SU-DHL-6 (cell line): ENCODE data around the gene FBLN5.

ENCODE experiments used
- H2AFZ ChIP-seq: fragments of 200-600 bp; sonication (generic); 2 replicates; pipeline ENCODE4 v1.6.1; 2014; ENCODE audit warnings: low read depth, mild to moderate bottlenecking, moderate library complexity, mixed read lengths, antibody characterized with exemption, low read length; ENCODE audit not compliant: severe bottlenecking
- H3F3A ChIP-seq: fragments of 200-600 bp; shearing (Covaris generic); 2 replicates; pipeline ENCODE4 v1.6.0; 2016; ENCODE audit warnings: antibody characterized with exemption, mild to moderate bottlenecking; ENCODE audit not compliant: insufficient read depth
- H3K27ac ChIP-seq: fragments of 200-600 bp; sonication (generic); 2 replicates; pipeline ENCODE4 v1.5.1; 2016; ENCODE audit warnings: low read depth, mild to moderate bottlenecking, low read length, moderate library complexity, mixed read lengths
- H3K27me3 ChIP-seq: fragments of 200-600 bp; sonication (generic), shearing (Covaris generic); 2 replicates; pipeline ENCODE4 v1.6.0; 2014; ENCODE audit warnings: mild to moderate bottlenecking, low read length
- H3K36me3 ChIP-seq: fragments of 200-600 bp; sonication (generic); 2 replicates; pipeline ENCODE4 v1.6.1; 2014; ENCODE audit warnings: mild to moderate bottlenecking, low read length, mixed read lengths
- H3K4me2 ChIP-seq: fragments of 300-600, 200-600 bp; shearing (Covaris generic), sonication (generic); 2 replicates; pipeline ENCODE4 v1.6.0; 2014; ENCODE audit warnings: low read length, low read depth, mild to moderate bottlenecking; ENCODE audit not compliant: poor library complexity, severe bottlenecking
- H3K4me3 ChIP-seq: fragments of 200-600 bp; sonication (generic); 2 replicates; pipeline ENCODE4 v1.5.1; 2014; ENCODE audit warnings: antibody characterized with exemption, low read length, mild to moderate bottlenecking, mixed read lengths; ENCODE audit not compliant: insufficient read depth, poor library complexity, severe bottlenecking
- H3K79me2 ChIP-seq: fragments of 200-600 bp; sonication (generic); 2 replicates; pipeline ENCODE4 v1.6.1; 2014; ENCODE audit warnings: mild to moderate bottlenecking, low read length, moderate library complexity; ENCODE audit not compliant: insufficient read depth
- H3K9ac ChIP-seq: fragments of 200-600 bp; sonication (generic); 2 replicates; pipeline ENCODE4 v1.7.0; 2014; ENCODE audit warnings: mild to moderate bottlenecking, low read length
- H3K9me2 ChIP-seq: fragments of 200-600 bp; sonication (generic); replicated peaks from 2 replicates; pipeline ENCODE4 v1.6.1; 2014; ENCODE audit warnings: low read length; ENCODE audit not compliant: insufficient read depth
- H3K9me3 ChIP-seq: fragments of 200-600 bp; sonication (generic); 2 replicates; pipeline ENCODE4 v1.6.1; 2014; ENCODE audit warnings: low read length, mixed read lengths; ENCODE audit not compliant: insufficient read depth
- H4K20me1 ChIP-seq: fragments of 200-600 bp; sonication (generic); 2 replicates; pipeline ENCODE4 v1.6.1; 2014; ENCODE audit warnings: low read depth, mild to moderate bottlenecking, antibody characterized with exemption, low read length, moderate library complexity, mixed read lengths
- EZH2phosphoT487 ChIP-seq: fragments of 200-600 bp; sonication (generic), shearing (Covaris generic); conservative IDR thresholded peaks from 2 replicates; pipeline ENCODE4 v1.6.1; 2018; ENCODE audit warnings: mild to moderate bottlenecking, antibody characterized with exemption, low read length, moderate library complexity, mixed read lengths
- TF ChIP-seq, protein P1 (sequence below): fragments of 200-600 bp; sonication (generic); IDR thresholded peaks from one replicate; pipeline ENCODE4 v1.5.1; 2017; ENCODE audit warnings: antibody characterized with exemption, mild to moderate bottlenecking, low read length, moderate library complexity; ENCODE audit not compliant: insufficient read depth, poor library complexity, severe bottlenecking

Gene FBLN5

DNA sequence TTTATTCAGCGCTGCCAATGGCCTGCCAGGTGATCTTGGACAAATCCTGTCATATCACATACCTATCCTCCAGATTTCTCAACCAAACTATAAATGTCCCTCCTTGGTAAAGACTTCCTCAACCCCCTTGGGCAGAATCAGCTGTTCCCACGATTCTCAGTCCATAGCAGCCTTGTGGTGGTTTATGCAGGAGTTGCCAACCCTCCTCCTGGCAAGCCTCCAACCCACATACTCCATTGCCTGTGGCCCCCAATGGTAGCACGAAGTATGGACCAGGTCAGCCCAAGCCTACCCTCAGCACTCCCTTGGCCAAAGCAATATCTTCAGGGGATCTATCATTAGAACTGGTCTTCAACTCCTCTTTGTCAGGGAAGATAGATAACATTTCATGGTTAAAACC is 27.0 kb downstream of the FBLN5 start:
- H2AFZ ChIP-seq, result no peak overlapping the region
- H3K36me3 ChIP-seq, result no peaks in the 10 kb centered on the region
- no peak overlapping the region for H3K4me3 ChIP-seq
- no peaks in the 10 kb centered on the region for H4K20me1 ChIP-seq
- no peaks in the 10 kb centered on the region for H3F3A ChIP-seq
- TF ChIP-seq, protein P1, sequence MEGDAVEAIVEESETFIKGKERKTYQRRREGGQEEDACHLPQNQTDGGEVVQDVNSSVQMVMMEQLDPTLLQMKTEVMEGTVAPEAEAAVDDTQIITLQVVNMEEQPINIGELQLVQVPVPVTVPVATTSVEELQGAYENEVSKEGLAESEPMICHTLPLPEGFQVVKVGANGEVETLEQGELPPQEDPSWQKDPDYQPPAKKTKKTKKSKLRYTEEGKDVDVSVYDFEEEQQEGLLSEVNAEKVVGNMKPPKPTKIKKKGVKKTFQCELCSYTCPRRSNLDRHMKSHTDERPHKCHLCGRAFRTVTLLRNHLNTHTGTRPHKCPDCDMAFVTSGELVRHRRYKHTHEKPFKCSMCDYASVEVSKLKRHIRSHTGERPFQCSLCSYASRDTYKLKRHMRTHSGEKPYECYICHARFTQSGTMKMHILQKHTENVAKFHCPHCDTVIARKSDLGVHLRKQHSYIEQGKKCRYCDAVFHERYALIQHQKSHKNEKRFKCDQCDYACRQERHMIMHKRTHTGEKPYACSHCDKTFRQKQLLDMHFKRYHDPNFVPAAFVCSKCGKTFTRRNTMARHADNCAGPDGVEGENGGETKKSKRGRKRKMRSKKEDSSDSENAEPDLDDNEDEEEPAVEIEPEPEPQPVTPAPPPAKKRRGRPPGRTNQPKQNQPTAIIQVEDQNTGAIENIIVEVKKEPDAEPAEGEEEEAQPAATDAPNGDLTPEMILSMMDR, result no peak
- no peak for TF ChIP-seq EZH2phosphoT487
- H3K27ac ChIP-seq, result no peak overlapping the region
- no peak overlapping the region for H3K9ac ChIP-seq
- H3K79me2 ChIP-seq, result no peaks in the 10 kb centered on the region
- no peaks in the 10 kb centered on the region for H3K9me2 ChIP-seq
- H3K27me3 ChIP-seq, result no peaks in the 10 kb centered on the region
- H3K9me3 ChIP-seq, result no peaks in the 10 kb centered on the region
- no peak overlapping the region for H3K4me2 ChIP-seq

DNA sequence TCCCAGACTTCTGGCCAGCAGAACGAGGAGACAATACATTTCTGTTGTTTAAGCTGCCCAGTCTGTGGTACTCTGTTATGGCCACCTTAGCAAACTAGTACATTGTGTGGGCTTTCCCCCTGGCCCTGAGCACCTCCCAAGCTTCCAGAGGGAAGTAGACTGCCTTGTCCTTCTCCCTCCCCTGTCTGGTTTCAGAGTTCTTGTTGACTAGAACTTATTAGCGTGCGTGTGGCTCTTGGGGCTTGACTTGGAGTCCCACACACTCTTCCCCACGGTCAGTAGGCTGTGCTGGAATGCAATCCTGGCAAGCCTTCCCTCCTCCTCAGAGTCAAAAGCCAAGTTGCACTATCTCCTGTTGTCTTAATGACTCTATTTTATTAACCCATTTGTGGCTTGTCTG is 27.7 kb downstream of the FBLN5 start:
- Histone ChIP-seq H3K36me3 (no peaks in the 10 kb centered on the region), H3K4me3 (no peak overlapping the region), H3K9ac (no peak overlapping the region), H3F3A (no peaks in the 10 kb centered on the region), H2AFZ (no peak overlapping the region), H3K9me3 (no peaks in the 10 kb centered on the region), H4K20me1 (no peaks in the 10 kb centered on the region), H3K4me2 (no peak overlapping the region), H3K9me2 (no peaks in the 10 kb centered on the region), H3K27ac (no peak overlapping the region), H3K27me3 (no peaks in the 10 kb centered on the region), H3K79me2 (no peaks in the 10 kb centered on the region)
- TF ChIP-seq, protein P1, result no peak
- TF ChIP-seq EZH2phosphoT487, result no peak

DNA sequence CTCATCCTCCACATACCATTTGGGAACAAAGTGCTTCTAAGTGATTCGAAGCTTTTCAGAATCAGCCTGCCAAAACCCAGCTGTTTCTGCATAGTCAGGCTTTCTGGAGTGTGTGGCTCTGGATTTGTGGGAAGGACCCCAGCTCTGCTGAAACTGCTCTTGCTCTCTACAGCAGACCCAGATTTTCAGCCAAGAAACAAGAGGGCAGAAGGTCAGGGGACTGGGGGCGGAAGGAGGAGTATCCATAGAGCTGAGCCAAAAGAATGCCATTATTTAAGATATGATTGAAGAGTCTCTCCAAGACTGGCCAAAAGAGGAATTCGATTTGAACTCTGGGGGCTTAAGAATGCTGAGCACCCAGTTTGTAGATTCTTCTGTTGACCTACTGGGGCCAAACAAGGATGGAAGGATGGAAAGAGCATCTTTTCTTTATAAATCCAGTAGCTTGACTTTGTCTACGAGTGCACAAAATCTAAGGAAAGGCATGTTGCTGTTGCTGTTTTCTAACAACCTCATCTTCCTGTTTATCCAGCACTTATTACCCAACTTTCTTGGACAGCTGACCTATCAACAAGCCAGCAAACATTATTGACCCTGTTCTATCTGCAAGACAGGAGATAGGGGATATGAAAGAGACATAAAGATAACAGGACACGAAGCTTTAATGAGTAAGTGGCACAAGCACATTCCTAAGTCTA is 29.2 kb downstream of the FBLN5 start:
- Histone ChIP-seq H3K36me3 (no peaks in the 10 kb centered on the region), H3K4me2 (no peak overlapping the region), H3K27me3 (no peaks in the 10 kb centered on the region), H2AFZ (no peak overlapping the region), H3K9ac (no peak overlapping the region), H3K79me2 (no peaks in the 10 kb centered on the region), H3F3A (no peaks in the 10 kb centered on the region), H3K9me2 (no peaks in the 10 kb centered on the region), H4K20me1 (no peaks in the 10 kb centered on the region), H3K27ac (no peak overlapping the region), H3K9me3 (no peaks in the 10 kb centered on the region), H3K4me3 (no peak overlapping the region)
- TF ChIP-seq, protein P1, result no peak
- TF ChIP-seq EZH2phosphoT487, result no peak
